H1 (cell line): ENCODE measurements around the gene MAGEA12.
"Not testable (repeated sequence)": the region's sequence is repeated elsewhere in the genome, so short reads cannot be mapped to it uniquely, and the experiment has no call there.

ENCODE experiments used
- CTCF ChIP-seq, 3 experiments: IDR thresholded peaks; 1 replicate in 2 of 3; 2 replicates in 1 of 3; pipeline versions ENCODE4 v1.5.1 to v1.6.1; 2011; ENCODE audit warnings: low read length in 3 of 3, mild to moderate bottlenecking in 3 of 3, inconsistent platforms in 2 of 3, low read depth in 1 of 3, moderate library complexity in 1 of 3; ENCODE audit not compliant: insufficient read depth in 1 of 3; ENCODE audit errors: control extremely low read depth in 1 of 3
- E2F6 ChIP-seq: IDR thresholded peaks from 2 replicates; pipeline ENCODE4 v1.6.1; 2012; ENCODE audit warnings: inconsistent platforms
- NANOG ChIP-seq: IDR thresholded peaks from 2 replicates; pipeline ENCODE4 v1.6.1; 2011; ENCODE audit warnings: low read length, low read depth, mild to moderate bottlenecking, inconsistent platforms; ENCODE audit not compliant: insufficient read depth, poor library complexity, severe bottlenecking
- POLR2A ChIP-seq, 2 experiments: IDR thresholded peaks; 1 replicate in 1 of 2; 2 replicates in 1 of 2; pipeline ENCODE4 v1.6.1; 2011; ENCODE audit warnings: low read depth in 2 of 2, low read length in 2 of 2, mild to moderate bottlenecking in 2 of 2; ENCODE audit errors: control extremely low read depth in 1 of 2
- SIRT6 ChIP-seq: IDR thresholded peaks from one replicate; pipeline ENCODE4 v1.7.1; 2012; ENCODE audit warnings: low read length, inconsistent platforms
- SUZ12 ChIP-seq: fragments of 200-600 bp; sonication (generic); IDR thresholded peaks from 2 replicates; pipeline ENCODE4 v1.6.1; 2012; ENCODE audit warnings: mild to moderate bottlenecking, inconsistent platforms, low read length, moderate library complexity, mixed read lengths
- TCF12 ChIP-seq: IDR thresholded peaks from 2 replicates; pipeline ENCODE4 v1.6.1; 2011; ENCODE audit warnings: low read depth, mild to moderate bottlenecking, low read length

- TF ChIP-seq SIRT6; E2F6; POLR2A (IDR thresholded peaks at IDR 0.05; ENCODE audit: control extremely low read depth in 1 of 2, low read depth in 2 of 2, low read length in 2 of 2); SUZ12; NANOG; CTCF (IDR thresholded peaks at IDR 0.05; ENCODE audit: control extremely low read depth in 1 of 3, insufficient read depth in 1 of 3, low read depth in 1 of 3, low read length in 3 of 3); TCF12: not testable (repeated sequence)
Observed at GRCh38 chrX:152713815-152714787, 19.5 kb upstream of the MAGEA12 start, which contains the start of gene MAGEA2B.
